Activated CD4-positive, CD25-positive, alpha-beta regulatory T cell treated with anti-CD3 and anti-CD28 coated beads, Interleukin-2, amount 50 U/mL, for 72 hours (primary cell): ENCODE measurements around the gene CCNB1.
A peak's percentile ranks its signal among the peaks of the same experiment; 100 is the strongest.
"Not testable (repeated sequence)": the region's sequence is repeated elsewhere in the genome, so short reads cannot be mapped to it uniquely, and the experiment has no call there.

Source experiments
- DNase-seq: peaks from one replicate; pipeline ENCODE4 v3.0.0; 2021

Gene CCNB1

DNA sequence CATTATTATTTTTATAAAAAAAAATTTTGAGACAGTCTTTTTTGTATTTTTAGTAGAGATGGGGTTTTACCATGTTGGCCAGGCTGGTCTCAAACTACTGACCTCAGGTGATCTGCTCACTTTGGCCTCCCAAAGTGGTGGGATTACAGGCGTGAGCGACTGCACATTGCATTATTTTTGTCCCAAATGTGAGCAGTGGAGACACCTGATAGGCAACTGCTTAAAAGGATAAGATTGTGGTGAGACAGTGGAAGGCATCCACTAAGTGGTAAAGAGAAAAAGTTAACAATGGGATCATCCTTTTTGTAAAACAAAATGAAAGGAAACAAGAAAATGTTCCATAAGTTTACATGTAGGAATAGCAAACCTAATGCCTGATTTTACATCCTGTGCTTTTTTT is 20.4 kb downstream of the CCNB1 start:
- no peak for DNase-seq

DNA sequence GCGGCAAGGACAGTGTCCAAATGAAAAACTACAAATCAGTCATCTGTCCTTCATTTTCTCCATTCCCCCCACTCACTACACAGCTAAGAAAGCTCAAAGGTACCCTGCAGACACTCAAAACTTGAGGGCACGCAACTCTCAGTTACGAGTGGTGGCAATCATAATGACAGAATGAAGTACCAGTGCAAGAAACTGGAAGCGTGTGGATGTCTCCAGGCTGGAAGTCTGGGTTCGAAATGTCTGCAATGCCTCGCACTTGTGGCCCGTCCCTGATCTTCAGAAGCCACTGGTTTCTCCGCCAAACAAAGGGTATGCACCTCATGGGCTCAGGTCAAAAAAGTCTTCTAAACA is 21.8 kb downstream of the CCNB1 start:
- no peak for DNase-seq

DNA sequence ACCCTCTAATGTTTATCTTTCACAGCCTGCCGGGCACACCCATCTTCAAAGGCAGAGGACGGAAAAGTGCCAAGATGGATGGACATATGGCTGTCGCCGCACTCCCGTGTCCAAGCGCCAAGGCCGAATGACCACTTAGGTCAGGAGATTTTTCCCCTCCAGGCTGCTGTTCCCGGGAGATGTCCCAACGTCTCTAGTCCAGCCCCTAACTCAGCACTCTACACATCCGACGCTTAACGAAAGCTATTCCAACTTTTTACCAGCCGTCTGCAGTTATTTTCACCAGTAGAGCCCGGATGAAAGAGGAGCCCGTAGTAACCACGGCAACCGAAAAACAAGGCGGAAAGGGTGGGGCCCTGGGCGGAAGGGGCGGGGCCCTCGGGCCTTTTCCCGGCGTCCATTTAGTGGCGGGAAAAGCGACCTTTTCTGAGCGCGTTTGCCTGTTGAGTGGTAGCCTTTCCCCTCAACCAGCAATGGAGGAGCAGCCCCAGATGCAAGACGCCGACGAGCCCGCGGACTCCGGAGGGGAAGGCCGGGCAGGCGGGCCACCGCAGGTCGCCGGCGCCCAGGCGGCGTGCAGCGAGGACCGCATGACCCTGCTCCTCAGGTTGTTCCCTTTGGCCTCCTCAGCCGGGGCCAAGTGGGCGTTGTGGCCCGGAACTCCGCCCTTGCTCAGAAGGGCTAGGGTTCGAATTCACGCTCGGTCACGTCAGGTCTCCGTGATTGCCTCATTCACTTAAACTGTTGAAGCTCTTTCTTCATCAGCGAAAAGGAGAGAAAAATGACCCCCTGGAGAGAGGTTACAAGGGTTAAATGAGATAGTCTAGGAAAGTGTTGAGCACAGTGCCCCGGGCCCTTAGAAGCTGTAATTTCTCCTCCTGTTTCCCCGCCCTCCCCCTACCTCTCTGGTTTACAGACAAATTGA is 22.5 kb downstream of the CCNB1 start, which contains the start of gene CENPH:
TSS of gene CENPH (plus strand) at position 422 of the 925 bp plus-strand sequence. CDS start at position 474, 52 bp downstream.
- DNase-seq, result peak; percentile 90

DNA sequence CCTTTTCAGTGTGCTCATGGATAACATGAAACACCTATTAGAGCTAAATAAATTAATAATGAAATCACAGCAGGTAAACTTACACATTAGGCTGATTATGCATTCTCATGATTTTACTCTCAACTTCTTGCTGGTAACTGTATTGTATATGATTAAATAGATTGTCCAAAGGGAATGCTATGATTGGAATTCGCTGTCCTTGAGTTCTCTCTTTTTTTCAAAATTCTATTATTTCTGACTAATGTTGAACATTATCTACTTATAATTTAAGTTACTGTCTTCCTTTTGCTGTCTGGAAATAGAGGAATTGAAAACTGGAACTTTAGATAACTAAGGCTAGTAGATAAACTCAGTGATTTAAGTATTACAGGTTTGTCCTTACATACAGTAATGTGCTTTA is 35.5 kb downstream of the CCNB1 start:
- no peak for DNase-seq

DNA sequence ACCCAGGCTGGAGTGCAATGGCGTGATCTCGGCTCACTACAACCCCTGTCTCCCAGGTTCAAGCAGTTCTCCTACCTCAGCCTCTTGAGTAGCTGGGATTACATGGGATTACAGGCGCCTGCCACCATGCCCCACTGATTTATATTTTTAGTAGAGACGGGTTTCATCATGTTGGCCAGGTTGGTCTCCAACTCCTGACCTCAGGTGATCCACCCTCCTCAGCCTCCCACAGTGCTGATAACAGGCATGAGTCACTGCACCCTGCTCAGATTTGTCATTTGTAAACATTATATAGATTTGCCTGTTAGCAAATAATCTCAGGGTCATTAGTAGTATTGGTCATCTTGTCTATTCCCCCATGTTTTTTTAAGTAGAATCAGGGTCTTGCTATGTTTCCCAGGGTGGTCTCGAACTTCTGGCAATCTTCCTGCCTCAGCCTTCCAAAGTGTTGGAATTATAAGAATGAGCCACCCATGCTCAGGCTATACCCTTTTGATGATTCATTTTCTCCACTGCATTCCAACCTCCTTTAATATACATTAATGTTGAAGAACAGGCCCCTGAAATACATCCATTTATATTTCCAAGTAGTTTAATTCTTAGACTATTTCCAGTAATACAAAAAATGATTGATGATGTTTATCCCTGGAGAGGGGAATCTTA is 39.7 kb downstream of the CCNB1 start:
- no peak for DNase-seq

DNA sequence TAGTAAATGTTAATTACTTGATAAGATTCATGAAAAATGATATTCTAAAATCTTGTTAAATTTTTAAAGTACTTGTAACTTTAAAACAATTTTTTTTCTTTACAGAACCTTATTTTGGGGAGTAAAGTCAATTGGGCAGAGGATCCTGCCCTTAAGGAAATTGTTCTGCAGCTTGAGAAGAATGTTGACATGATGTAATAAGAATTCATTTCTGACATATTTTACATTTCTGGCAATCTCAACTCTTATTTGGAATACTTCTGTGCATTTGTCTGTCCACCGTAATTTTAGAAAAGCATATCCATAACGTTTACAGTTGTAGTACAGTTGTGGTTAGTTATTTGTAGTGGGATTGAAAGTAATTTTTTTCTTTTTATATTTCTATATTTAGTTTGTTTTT is 42.7 kb downstream of the CCNB1 start:
- DNase-seq, result no peak

DNA sequence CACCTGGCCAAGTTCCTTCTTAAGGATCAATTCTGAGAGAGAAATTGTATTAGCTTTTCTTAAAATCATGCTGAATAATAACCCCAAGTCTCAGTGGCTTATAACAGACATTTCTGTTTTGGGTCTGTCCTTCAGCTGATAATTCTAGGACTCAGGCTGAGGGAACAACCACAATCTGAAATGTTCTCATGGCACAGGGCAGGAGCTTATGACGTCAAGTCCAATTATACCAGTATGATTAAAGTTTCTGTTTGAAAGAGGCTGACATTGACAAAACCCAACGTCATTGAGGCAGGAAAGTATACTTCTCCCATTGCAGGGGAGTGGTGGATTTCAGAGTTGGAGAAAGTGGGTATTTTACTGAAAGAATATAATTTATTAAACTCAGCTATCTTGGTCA is 44.2 kb downstream of the CCNB1 start:
- no peak for DNase-seq

DNA sequence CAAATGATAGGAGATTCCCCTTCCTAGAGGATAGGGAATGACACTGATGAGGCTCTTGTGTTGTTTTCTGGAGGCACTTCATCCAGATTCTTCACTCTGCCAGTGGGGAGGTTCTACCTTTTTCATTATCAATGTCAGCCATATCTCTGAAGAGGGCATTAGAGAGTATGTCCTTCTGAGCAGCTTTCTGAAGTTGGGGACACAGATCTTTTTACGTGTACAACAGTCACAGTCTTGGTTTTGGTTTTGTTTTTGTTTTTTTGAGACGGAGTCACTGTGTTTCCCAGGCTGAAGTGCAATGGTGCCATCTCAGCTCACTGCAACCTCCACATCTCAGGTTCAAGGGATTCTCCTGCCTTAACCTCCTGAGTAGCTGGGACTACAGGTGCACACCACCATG is 45.1 kb downstream of the CCNB1 start:
- DNase-seq, result no peak

DNA sequence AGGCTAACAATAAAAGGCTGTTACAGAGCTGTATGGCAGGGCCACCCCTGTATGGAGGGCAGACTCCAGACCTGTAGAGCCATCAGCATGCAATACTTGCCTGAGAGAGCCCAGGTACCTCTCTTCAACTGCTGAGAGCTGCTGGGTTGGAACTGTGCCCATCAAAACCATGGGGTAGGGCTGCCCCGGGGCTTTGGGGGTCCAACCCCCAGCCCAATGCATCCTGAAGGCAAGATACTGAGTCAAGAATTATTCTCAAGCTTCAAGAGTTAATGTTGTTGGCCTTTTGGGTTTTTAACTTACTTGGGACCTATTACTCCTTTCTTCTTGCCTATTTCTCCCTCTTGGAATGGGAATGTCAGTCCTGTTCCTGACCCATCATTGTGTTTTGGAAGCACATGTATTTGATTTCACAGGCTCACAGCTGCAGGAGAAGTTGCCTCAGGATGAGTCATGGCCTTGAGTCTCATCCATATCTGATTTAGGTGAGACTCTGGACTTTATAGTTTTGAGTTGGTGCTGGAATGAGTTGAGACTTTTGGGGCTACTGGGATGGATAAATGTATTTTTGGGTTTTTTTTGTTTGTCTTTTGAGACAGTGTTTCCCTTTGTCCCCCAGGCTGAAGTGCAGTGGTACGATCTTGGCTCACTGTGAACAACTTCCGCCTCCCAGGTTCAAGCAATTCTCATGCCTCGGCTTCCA is 46.7 kb downstream of the CCNB1 start:
- no peak for DNase-seq

DNA sequence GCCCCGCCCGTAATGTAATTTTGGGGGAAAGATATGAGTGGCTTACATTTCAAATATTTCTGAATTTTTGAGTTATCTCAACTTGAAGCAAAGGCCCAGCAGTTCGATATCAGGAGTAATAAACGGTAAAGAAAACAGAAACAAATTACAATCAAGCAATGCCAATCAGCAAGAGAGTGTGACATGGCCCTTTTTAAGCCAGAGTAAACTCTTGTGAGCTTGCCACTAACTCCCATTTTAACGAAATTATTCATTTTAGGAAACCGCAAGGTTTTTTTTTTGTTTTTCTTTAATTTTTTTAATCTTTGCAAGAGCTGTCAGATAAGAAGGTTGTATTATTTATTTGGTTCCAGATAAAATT is 50.2 kb downstream of the CCNB1 start:
- no peak for DNase-seq

DNA sequence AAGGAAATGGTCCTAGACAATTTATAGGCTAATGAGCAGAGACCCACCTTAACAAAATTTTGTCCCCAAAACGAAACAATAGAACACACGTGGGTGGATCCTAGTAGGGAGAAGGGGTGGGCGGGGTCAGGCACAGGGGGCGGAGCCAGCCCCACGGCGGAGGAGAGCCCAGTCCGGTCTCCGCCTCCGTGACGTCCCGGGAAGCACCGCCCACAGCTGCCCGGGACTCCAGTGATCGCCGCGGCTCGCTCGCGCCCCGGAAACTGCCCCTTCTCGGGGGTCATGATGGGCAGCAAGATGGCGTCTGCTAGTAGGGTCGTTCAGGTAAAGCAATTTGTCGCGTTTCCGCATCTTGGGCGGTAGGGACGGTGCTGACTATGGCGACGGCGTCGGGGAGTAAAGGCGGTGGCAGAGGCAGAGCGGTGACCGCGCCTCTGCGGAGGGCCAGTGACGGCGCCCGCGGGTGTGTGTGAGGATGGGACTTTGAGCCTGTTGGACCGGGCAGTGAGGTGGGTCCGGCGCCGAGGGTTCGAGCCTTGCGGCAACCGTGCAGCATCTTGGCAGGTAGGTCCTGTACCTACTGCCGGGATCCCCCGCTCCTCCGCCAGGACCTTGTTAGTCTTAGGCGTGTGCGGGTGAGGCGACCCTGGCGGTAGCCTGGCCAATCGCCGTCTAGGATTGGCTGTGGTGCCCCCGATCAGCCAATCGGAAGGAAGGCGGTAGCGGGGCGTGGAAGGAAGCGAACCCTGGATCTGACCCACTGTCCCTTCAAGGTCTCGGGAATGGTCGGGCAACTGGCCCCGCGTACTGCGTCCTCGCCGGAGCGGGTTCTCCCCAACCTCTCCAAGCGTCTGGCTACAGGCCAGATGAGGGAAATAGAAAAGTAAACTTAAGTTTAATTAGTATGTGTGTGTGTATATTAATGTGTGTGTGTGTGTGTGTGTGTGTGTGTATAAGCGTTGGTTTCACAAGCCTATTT is 50.9 kb downstream of the CCNB1 start:
- DNase-seq, result peak; percentile 91

DNA sequence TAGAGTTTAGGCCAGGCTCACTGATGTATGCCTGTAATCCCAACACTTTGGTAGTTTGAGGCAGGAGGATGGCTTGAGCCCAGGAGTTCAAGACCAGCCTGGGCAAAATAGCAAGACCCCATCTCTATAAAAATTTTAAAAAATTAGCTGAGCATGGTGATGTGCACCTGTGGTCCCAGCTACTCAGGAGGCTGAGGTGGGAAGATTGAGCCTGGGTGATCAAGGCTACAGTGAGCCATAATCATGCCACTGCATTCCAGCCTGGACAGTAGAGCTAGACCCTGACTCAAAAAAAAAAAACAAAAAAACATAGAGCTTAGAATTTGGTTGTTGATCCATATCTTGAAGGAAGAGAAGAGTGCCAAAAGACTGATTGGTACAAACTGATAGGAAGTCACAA is 53.0 kb downstream of the CCNB1 start:
- DNase-seq, result no peak

DNA sequence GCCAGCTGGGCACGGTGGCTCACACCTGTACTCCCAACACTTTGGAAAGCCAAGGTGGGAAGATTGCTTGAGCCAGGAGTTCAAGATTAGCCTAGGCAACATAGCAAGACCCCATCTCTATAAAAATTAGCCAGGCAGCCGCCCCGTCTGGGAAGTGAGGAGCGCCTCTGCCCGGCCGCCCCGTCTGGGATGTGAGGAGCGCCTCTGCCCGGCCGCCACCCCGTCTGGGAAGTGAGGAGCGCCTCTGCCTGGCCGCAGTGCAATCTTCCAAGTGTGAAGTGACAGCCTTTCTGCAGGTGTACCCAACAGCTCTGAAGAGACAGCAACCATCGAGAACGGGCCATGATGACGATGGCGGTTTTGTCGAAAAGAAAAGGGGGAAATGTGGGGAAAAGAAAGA is 53.4 kb downstream of the CCNB1 start:
- not testable (repeated sequence) for DNase-seq

DNA sequence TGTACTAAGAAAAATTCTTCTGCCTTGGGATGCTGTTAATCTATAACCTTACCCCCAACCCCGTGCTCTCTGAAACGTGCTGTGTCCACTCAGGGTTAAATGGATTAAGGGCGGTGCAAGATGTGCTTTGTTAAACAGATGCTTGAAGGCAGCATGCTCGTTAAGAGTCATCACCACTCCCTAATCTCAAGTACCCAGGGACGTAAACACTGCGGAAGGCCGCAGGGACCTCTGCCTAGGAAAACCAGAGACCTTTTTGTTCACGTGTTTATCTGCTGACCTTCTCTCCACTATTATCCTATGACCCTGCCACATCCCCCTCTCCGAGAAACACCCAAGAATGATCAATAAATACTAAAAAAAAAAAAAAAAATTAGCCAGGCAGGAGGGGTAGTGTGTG is 53.9 kb downstream of the CCNB1 start:
- not testable (repeated sequence) for DNase-seq

DNA sequence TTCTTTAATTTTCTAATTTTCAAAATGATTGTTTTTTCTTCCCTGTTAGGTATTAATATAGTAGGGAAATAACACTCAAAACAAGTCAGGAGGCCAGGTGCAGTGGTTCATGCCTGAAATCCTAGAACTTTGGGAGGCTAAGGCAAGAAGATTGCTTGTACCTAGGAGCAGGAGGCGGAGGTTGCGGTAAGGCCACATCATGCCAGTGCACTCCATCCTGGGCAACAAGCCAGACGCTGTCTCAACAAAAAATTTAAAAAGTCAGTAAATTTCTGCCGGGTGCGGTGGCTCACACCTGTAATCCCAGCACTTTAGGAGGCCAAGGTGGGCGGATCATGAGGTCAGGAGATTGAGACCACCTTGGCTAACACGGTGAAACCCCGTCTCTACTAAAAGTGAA is 57.6 kb downstream of the CCNB1 start:
- no peak for DNase-seq

DNA sequence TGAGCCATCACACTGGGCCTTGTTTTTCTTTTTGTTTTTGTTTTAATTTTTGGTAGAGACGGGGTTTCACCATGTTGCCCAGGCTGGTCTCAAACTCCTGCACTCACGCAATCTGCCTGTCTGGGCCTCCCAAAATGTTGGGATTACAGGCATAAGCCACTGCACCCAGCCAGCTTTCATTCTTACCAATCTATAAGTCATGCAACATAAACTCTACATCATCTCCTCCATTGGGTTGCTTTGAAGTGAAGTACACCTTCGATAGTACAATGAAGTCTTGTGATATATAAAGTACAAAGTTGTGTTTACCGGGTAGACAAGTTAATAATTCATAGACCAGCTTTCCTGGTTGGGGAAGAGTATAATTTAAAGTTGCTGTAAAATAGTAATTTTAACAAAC is 58.9 kb downstream of the CCNB1 start:
- DNase-seq, result no peak
